ENCODE measurements around the gene CCNE1. TPM values are rescaled to one million over a fixed set of nuclear protein-coding genes. Genes with fewer than 3 reads are reported as not detected.

The CCNE1 gene
- total and polyA plus RNA-seq, 2 of the 13 experiments (the other 11 are each of a cell fraction or from before 2014, with no cell fraction given): 16.0 to 50.6 TPM

DNA sequence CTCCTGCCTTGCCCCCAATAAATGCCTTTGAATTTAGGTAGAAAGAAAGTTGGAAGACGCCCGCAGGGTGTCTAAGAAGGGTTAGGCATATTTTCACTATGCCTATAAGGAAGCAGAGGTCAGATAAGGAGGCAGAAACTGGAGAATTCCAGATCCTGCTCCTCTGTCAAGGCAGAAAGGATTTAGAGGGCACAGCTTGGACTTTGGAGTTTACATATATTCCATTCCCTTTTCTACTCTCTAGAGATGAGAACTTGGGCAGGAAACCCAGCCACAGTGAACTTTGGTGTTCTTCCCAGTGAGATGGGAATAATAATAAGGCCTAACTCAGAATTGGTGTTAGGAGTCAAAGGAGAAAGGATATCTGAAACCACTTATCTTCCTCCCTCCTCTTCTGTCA lies 37.4 kb downstream of the CCNE1 start:
- Histone ChIP-seq H3K4me2 (ENCODE audit: low read depth, low read length) (peak overlapping the region; percentile 4; the same call in 1 of the 2 replicates), H3K79me2 (ENCODE audit: insufficient read depth, low read length) (no peaks in the 10 kb centered on the region), H3K4me1 (ENCODE audit: insufficient read depth, low read length) (peaks cover 39% of the 10 kb centered on the region), H3K27me3 (ENCODE audit: control insufficient read depth in 1 of 2, insufficient read depth in 2 of 2, low read length in 2 of 2) (no peaks in the 10 kb centered on the region), H2AFZ (ENCODE audit: low read length) (no peak overlapping the region), H4K20me1 (ENCODE audit: insufficient read depth, low read length) (no peaks in the 10 kb centered on the region), H3K4me3 (replicated peaks in 1 of 3; ENCODE audit: insufficient read depth in 1 of 3, low read depth in 2 of 3, low read length in 3 of 3) (no peak overlapping the region), H3K27ac (ENCODE audit: extremely low read length, insufficient read depth, low read length) (no peak overlapping the region), H3K36me3 (replicated peaks in 1 of 2; ENCODE audit: control insufficient read depth in 1 of 2, insufficient read depth in 2 of 2, low read length in 2 of 2) (no peaks in the 10 kb centered on the region), H3K9me3 (ENCODE audit: low read length) (no peaks in the 10 kb centered on the region), H3K9ac (ENCODE audit: insufficient read depth, low read depth, low read length) (no peak overlapping the region)
- ATAC-seq (no peak), DNase-seq (ENCODE audit: low spot score) (no peak), FAIRE-seq (no peak)
- TF ChIP-seq GATAD2A (CRISPR knock-in tag; IDR thresholded peaks at IDR 0.05): no peak
- TF ChIP-seq HNF4A (CRISPR knock-in tag; IDR thresholded peaks at IDR 0.05): peak; percentile 57
- peak; percentile 94 for TF ChIP-seq ZKSCAN5 (CRISPR knock-in tag; IDR thresholded peaks at IDR 0.05)
- TF ChIP-seq, protein P1, sequence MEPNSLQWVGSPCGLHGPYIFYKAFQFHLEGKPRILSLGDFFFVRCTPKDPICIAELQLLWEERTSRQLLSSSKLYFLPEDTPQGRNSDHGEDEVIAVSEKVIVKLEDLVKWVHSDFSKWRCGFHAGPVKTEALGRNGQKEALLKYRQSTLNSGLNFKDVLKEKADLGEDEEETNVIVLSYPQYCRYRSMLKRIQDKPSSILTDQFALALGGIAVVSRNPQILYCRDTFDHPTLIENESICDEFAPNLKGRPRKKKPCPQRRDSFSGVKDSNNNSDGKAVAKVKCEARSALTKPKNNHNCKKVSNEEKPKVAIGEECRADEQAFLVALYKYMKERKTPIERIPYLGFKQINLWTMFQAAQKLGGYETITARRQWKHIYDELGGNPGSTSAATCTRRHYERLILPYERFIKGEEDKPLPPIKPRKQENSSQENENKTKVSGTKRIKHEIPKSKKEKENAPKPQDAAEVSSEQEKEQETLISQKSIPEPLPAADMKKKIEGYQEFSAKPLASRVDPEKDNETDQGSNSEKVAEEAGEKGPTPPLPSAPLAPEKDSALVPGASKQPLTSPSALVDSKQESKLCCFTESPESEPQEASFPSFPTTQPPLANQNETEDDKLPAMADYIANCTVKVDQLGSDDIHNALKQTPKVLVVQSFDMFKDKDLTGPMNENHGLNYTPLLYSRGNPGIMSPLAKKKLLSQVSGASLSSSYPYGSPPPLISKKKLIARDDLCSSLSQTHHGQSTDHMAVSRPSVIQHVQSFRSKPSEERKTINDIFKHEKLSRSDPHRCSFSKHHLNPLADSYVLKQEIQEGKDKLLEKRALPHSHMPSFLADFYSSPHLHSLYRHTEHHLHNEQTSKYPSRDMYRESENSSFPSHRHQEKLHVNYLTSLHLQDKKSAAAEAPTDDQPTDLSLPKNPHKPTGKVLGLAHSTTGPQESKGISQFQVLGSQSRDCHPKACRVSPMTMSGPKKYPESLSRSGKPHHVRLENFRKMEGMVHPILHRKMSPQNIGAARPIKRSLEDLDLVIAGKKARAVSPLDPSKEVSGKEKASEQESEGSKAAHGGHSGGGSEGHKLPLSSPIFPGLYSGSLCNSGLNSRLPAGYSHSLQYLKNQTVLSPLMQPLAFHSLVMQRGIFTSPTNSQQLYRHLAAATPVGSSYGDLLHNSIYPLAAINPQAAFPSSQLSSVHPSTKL (CRISPR knock-in tag; IDR thresholded peaks at IDR 0.05): 0 out of 2 replicates have a peak, but pooled peaks have one; percentile 17
- ChIA-PET POLR2A (no interaction called here), CTCF (ENCODE audit: low intra/inter-chr PET ratio, low total read pairs) (no interaction called here)
- intact Hi-C loops (cut with micrococcal nuclease; ENCODE audit: unreplicated experiment): no loop called here
- no TSS peak for BruUV-seq (replicated peaks)
- WGBS (ENCODE audit: low lambda C conversion rate): 3% methylated on average over 2 of the region's 2 CpGs
- in situ Hi-C loops (cut with HindIII; ENCODE audit: extremely low pct_ligation_motif_present, low pct_unique_long_range_greater_than_20kb): no loop called here

DNA sequence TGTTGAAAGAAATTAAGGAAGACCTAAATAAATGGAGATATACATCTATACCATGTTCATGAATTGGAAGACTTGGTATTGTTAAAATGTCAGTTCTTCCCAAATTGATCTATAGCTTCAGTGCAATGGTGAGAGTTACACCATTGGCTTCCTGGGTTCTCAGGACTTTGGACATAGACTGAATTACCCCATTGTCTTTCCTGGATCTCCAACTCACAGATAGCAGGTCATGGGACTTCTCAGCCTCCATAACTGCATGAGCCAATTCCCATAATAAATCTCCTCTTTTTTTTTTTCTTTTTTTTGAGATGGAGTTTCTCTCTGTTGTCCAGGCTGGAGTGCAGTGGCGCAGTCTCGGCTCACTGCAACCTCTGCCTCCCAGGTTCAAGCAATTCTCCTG lies 38.7 kb downstream of the CCNE1 start:
- H3K4me1 ChIP-seq (ENCODE audit: insufficient read depth, low read length): peaks cover 36% of the 10 kb centered on the region
- no peaks in the 10 kb centered on the region for H3K79me2 ChIP-seq (ENCODE audit: insufficient read depth, low read length)
- H3K9me3 ChIP-seq (ENCODE audit: low read length): no peaks in the 10 kb centered on the region
- no peak overlapping the region for H3K27ac ChIP-seq (ENCODE audit: extremely low read length, insufficient read depth, low read length)
- WGBS (ENCODE audit: low lambda C conversion rate): 17% methylated on average over 2 of the region's 2 CpGs
- no peaks in the 10 kb centered on the region for H3K27me3 ChIP-seq (ENCODE audit: control insufficient read depth in 1 of 2, insufficient read depth in 2 of 2, low read length in 2 of 2)
- no TSS peak for BruUV-seq (replicated peaks)
- intact Hi-C loops (cut with micrococcal nuclease; ENCODE audit: unreplicated experiment) (no loop called here), in situ Hi-C loops (cut with HindIII; ENCODE audit: extremely low pct_ligation_motif_present, low pct_unique_long_range_greater_than_20kb) (no loop called here)
- no peaks in the 10 kb centered on the region for H3K36me3 ChIP-seq (replicated peaks in 1 of 2; ENCODE audit: control insufficient read depth in 1 of 2, insufficient read depth in 2 of 2, low read length in 2 of 2)
- H3K4me3 ChIP-seq (replicated peaks in 1 of 3; ENCODE audit: insufficient read depth in 1 of 3, low read depth in 2 of 3, low read length in 3 of 3): no peak overlapping the region
- no peak overlapping the region for H3K9ac ChIP-seq (ENCODE audit: insufficient read depth, low read depth, low read length)
- H3K4me2 ChIP-seq (ENCODE audit: low read depth, low read length): no peak overlapping the region
- H4K20me1 ChIP-seq (ENCODE audit: insufficient read depth, low read length): no peaks in the 10 kb centered on the region
- ATAC-seq (no peak), DNase-seq (ENCODE audit: low spot score) (peak; percentile 25), FAIRE-seq (no peak)
- CTCF ChIA-PET (ENCODE audit: low intra/inter-chr PET ratio, low total read pairs): no interaction called here
- POLR2A ChIA-PET: no interaction called here
- H2AFZ ChIP-seq (ENCODE audit: low read length): no peak overlapping the region
- TF ChIP-seq, protein P2, sequence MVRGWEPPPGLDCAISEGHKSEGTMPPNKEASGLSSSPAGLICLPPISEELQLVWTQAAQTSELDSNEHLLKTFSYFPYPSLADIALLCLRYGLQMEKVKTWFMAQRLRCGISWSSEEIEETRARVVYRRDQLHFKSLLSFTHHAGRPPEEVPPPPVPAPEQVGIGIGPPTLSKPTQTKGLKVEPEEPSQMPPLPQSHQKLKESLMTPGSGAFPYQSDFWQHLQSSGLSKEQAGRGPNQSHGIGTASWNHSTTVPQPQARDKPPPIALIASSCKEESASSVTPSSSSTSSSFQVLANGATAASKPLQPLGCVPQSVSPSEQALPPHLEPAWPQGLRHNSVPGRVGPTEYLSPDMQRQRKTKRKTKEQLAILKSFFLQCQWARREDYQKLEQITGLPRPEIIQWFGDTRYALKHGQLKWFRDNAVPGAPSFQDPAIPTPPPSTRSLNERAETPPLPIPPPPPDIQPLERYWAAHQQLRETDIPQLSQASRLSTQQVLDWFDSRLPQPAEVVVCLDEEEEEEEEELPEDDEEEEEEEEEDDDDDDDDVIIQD (CRISPR knock-in tag; IDR thresholded peaks at IDR 0.05; ENCODE audit: low read depth): no peak
- TF ChIP-seq ZFP36L1 (CRISPR knock-in tag; IDR thresholded peaks at IDR 0.05) (no peak), SOX13 (IDR thresholded peaks at IDR 0.05) (no peak), SOX13 (CRISPR knock-in tag; conservative IDR thresholded peaks at IDR 0.05 in 1 of 2, IDR thresholded peaks at IDR 0.05 in 1 of 2) (0 out of 4 replicates have a peak, but pooled peaks of 1 of the 2 experiments have one; percentile 14), POLR2AphosphoS5 (IDR thresholded peaks at IDR 0.05; ENCODE audit: low read depth, low read length) (no peak), ZNF564 (CRISPR knock-in tag; IDR thresholded peaks at IDR 0.05) (peak; percentile 91), ZNF569 (CRISPR knock-in tag; IDR thresholded peaks at IDR 0.05; ENCODE audit: borderline replicate concordance) (no peak)
